ENCODE measurements around the gene ADRA2A. TPM values are rescaled to one million over a fixed set of nuclear protein-coding genes. Genes with fewer than 3 reads are reported as not detected.

Gene ADRA2A
- total RNA-seq, 4 donors from 2014 or later, result 0.42 to 3.8 (median 3.6) TPM

- Histone ChIP-seq H3K4me3 (peak overlapping the region; percentile 49 to 59 (median 54)), H3K27me3 (peaks cover 3 to 91% (median 42%) of the 10 kb centered on the region in 4 donors), H3K36me3 (no peaks in the 10 kb centered on the region), H3K9me3 (no peaks in the 10 kb centered on the region), H3K4me1 (peaks cover 26 to 44% (median 31%) of the 10 kb centered on the region in 4 donors), H3K27ac (replicated peaks in 1 of 4) (no peak overlapping the region)
- DNase-seq (ENCODE audit: extremely low spot score), result no peak
- intact Hi-C loops (cut with DNase I), result no loop called here
- TF ChIP-seq CTCF (IDR thresholded peaks at IDR 0.05), result no peak
- no peak for TF ChIP-seq POLR2A (IDR thresholded peaks at IDR 0.05; ENCODE audit: low read depth)
- TF ChIP-seq EP300 (IDR thresholded peaks at IDR 0.05), result no peak
- no peak for TF ChIP-seq POLR2AphosphoS5 (IDR thresholded peaks at IDR 0.05)
- 47% methylated on average over 10 of the region's 18 CpGs for WGBS
Observed at GRCh38 chr10:111075577-111076185, 1.1 kb upstream of the ADRA2A start.

- Histone ChIP-seq H3K27me3 (peaks cover 3 to 93% (median 42%) of the 10 kb centered on the region in 4 donors), H3K4me3 (peak overlapping the region; percentile 49 to 59 (median 54)), H3K9me3 (no peaks in the 10 kb centered on the region), H3K36me3 (no peaks in the 10 kb centered on the region), H3K27ac (replicated peaks in 1 of 4) (no peak overlapping the region), H3K4me1 (peaks cover 26 to 44% (median 31%) of the 10 kb centered on the region in 4 donors)
- intact Hi-C loops (cut with DNase I), result no loop called here
- TF ChIP-seq CTCF (IDR thresholded peaks at IDR 0.05), result peak; percentile 47 to 72 (median 61)
- no peak for TF ChIP-seq EP300 (IDR thresholded peaks at IDR 0.05)
- no peak for TF ChIP-seq POLR2A (IDR thresholded peaks at IDR 0.05; ENCODE audit: low read depth)
- TF ChIP-seq POLR2AphosphoS5 (IDR thresholded peaks at IDR 0.05), result no peak
- under 1% methylated on average over 17 of the region's 39 CpGs for WGBS
- peak; percentile 89 for DNase-seq (ENCODE audit: extremely low spot score)
Observed at GRCh38 chr10:111076191-111076681, 593 bp upstream of the ADRA2A start.

- Histone ChIP-seq H3K27me3 (peaks cover 3 to 96% (median 42%) of the 10 kb centered on the region in 4 donors), H3K4me1 (peaks cover 26 to 44% (median 31%) of the 10 kb centered on the region in 4 donors), H3K36me3 (no peaks in the 10 kb centered on the region), H3K27ac (replicated peaks in 1 of 4) (peak overlapping the region in 2 of 4 donors; percentile 20 to 31), H3K4me3 (peak overlapping the region; percentile 49 to 59 (median 54)), H3K9me3 (no peaks in the 10 kb centered on the region)
- intact Hi-C loops (cut with DNase I), result no loop called here
- TF ChIP-seq POLR2AphosphoS5 (IDR thresholded peaks at IDR 0.05), result no peak
- no peak for TF ChIP-seq POLR2A (IDR thresholded peaks at IDR 0.05; ENCODE audit: low read depth)
- no peak for TF ChIP-seq EP300 (IDR thresholded peaks at IDR 0.05)
- no peak for TF ChIP-seq CTCF (IDR thresholded peaks at IDR 0.05)
- peak; percentile 72 for DNase-seq (ENCODE audit: extremely low spot score)
- 4% methylated on average over 15 of the region's 15 CpGs for WGBS
Observed at GRCh38 chr10:111077479-111077784, 603 bp downstream of the ADRA2A start.

GRCh38 chr10:111077785-111078504 is 1.1 kb downstream of the ADRA2A start:
- intact Hi-C loops (cut with DNase I), result no loop called here
- Histone ChIP-seq H3K36me3 (no peaks in the 10 kb centered on the region), H3K4me3 (peak overlapping the region; percentile 49 to 59 (median 54)), H3K27ac (replicated peaks in 1 of 4) (peak overlapping the region in 1 of 4 donors; percentile 20), H3K9me3 (no peaks in the 10 kb centered on the region), H3K27me3 (peaks cover 3 to 95% (median 42%) of the 10 kb centered on the region in 4 donors), H3K4me1 (peaks cover 26 to 44% (median 31%) of the 10 kb centered on the region in 4 donors)
- TF ChIP-seq EP300 (IDR thresholded peaks at IDR 0.05), result no peak
- no peak for TF ChIP-seq POLR2AphosphoS5 (IDR thresholded peaks at IDR 0.05)
- no peak for TF ChIP-seq CTCF (IDR thresholded peaks at IDR 0.05)
- TF ChIP-seq POLR2A (IDR thresholded peaks at IDR 0.05; ENCODE audit: low read depth), result no peak
- DNase-seq (ENCODE audit: extremely low spot score), result peak; percentile 50
- 9% methylated on average over 51 of the region's 78 CpGs for WGBS

Measured in esophagus muscularis mucosa (tissue), 4 donors.